ENCODE measurements around the gene SLC28A2.

DNA sequence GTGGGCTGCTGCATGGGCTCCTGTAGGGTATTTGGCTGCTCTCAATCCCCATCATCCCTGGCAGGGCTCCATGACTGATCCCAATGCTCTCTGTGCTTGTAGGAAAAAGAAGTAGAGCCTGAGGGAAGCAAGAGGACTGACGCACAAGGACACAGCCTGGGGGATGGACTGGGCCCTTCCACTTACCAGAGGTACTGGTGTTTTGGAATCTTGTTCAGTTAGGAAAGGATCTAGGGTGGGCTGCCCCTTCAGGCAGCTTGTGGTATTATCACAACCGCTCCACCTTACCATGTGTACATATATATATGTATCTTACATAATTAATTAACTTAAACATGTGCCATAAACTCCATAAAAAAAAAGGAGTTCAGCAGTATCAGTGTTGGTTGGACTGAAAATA is 1.3 kb downstream of the SLC28A2 start:
- TF ChIP-seq, protein P1, sequence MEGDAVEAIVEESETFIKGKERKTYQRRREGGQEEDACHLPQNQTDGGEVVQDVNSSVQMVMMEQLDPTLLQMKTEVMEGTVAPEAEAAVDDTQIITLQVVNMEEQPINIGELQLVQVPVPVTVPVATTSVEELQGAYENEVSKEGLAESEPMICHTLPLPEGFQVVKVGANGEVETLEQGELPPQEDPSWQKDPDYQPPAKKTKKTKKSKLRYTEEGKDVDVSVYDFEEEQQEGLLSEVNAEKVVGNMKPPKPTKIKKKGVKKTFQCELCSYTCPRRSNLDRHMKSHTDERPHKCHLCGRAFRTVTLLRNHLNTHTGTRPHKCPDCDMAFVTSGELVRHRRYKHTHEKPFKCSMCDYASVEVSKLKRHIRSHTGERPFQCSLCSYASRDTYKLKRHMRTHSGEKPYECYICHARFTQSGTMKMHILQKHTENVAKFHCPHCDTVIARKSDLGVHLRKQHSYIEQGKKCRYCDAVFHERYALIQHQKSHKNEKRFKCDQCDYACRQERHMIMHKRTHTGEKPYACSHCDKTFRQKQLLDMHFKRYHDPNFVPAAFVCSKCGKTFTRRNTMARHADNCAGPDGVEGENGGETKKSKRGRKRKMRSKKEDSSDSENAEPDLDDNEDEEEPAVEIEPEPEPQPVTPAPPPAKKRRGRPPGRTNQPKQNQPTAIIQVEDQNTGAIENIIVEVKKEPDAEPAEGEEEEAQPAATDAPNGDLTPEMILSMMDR (IDR thresholded peaks at IDR 0.05; ENCODE audit: borderline replicate concordance, extremely low read depth, low read length, poor library complexity, severe bottlenecking), result peak; percentile 13
- no peak for TF ChIP-seq EZH2 (IDR thresholded peaks at IDR 0.05; ENCODE audit: borderline replicate concordance, low read depth, low read length, severe bottlenecking)

Measured in DND-41 (cell line).